GM18870 (cell line): ENCODE results near the gene SYNPR.

Experiments used
- ATAC-seq: cut with Tn5 transposase; IDR thresholded peaks from one replicate; pipeline ENCODE4 v1.9.1; 2021; ENCODE audit warnings: moderate library complexity; ENCODE audit not compliant: unreplicated experiment

The SYNPR gene

DNA sequence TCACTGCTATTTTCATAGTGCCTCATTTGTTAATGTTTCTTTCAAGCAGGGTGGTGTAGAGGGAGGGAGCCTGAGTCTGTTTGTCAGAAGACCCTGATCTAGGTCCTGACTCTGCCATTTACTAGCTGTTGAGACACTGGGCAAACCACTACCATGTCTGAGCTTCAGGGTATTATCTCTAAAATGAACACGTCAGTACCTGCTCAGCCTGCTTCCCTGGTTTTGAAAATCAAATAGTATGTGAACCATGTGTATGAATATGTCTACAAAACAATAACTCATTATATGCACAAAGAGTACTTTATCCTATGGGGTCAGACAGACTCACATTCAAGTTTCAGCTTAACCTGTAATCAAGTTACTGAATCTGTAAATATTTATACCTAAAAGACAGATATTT lies 25.1 kb downstream of the SYNPR start:
- no peak for ATAC-seq

DNA sequence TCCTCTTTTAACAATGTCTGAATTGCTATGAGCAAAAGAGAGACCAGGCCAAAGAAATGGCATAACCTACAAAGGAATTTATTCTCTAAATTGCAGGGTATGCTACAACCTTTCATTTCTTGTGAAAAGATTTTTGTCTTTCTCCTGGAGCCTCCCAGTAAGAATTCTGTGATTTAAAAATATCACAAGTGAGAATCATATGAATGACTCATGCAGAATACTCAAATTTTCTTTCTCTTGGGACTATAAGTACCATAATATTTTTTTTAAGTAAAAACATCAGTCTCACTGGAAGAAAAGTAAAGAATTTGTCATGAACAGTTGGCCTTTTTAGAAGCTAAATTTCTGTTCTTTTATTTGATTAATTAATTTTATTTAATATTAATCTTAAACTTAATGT lies 26.3 kb downstream of the SYNPR start:
- ATAC-seq = no peak

GRCh38 chr3:63308072-63308471 lies 30.0 kb downstream of the SYNPR start:
- ATAC-seq = no peak

DNA sequence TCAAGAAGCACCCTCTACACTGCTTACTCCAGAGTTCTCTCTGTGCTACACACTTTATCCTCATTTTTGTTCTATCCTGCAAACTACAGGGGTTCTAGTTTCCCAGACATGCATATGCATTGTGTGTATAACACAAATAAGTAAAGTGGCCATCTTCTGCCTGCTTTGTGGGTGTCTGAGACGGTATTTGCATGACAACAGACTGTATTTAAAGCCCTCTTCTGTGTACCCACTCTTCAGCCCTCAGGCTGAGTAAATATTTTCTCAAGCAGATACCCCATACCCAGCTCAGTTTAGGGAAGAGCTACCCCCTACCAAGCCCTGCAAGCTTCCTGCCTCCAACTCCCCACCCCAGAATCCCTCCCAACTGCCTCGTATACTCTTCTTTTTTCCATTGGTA lies 31.7 kb downstream of the SYNPR start:
- ATAC-seq = no peak

DNA sequence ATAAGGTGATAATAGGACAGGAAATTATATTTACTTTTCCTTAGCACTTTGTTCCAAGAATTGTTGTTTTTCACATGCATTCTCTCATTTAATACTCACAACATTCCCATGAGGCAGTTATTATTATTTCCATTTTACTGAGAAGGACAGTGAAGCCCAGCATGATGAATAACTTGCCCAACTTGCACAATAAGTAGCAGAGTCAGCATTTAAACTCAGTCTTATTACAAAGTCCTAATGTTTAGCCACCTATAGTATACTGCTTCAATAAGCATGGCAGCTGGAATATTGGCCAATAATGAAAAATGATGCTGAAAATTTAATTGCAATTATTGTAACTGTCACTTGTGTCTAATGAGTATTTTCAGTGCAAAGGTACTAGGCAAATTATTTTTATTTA lies 45.7 kb downstream of the SYNPR start:
- no peak for ATAC-seq

GRCh38 chr3:63324621-63325020 lies 46.5 kb downstream of the SYNPR start:
- no peak for ATAC-seq

GRCh38 chr3:63325386-63325785 lies 47.3 kb downstream of the SYNPR start:
- no peak for ATAC-seq

DNA sequence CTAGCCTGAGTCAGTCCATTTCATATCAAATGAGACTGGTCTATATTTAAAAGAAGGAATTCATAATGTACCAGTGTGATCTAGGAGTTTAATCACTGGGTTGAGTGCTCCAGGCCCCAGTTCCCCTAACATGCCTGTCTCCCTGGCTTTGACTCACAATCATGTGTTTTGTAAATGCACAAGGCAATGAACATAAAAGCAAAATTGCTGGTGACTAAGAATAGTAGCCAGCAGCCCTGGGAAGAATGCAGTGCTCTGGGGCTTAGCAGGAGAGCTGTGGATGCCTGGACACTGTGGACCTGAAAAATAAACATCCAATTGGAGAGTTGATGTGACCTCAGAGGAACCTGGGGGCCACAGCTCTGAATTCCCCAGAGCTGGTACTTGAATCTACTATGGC lies 50.3 kb downstream of the SYNPR start:
- no peak for ATAC-seq

DNA sequence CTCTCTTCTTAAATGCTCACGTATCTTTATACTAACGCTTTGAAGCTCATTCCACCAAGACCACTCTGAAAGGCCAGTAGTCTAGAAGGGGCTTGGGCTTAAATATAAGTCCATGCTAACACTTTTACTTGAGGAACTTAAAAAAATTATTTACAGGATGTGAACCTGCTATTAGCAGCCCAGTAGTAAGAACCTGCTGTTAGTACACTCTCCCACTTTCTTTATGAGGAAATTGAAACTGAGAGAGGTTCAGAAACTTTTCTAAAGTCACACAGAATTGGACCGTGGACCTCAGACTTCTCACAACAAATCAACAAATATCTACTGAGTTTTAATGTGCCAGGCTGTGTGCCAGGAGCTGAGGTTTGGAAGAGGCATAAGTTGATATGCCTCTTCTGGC lies 53.4 kb downstream of the SYNPR start:
- peak; percentile 58 for ATAC-seq

GRCh38 chr3:63333815-63334214 lies 55.7 kb downstream of the SYNPR start:
- no peak for ATAC-seq

GRCh38 chr3:63338351-63338750 lies 60.2 kb downstream of the SYNPR start:
- ATAC-seq = no peak

GRCh38 chr3:63343674-63344073 lies 65.6 kb downstream of the SYNPR start:
- no peak for ATAC-seq

GRCh38 chr3:63344661-63345060 lies 66.6 kb downstream of the SYNPR start:
- no peak for ATAC-seq

DNA sequence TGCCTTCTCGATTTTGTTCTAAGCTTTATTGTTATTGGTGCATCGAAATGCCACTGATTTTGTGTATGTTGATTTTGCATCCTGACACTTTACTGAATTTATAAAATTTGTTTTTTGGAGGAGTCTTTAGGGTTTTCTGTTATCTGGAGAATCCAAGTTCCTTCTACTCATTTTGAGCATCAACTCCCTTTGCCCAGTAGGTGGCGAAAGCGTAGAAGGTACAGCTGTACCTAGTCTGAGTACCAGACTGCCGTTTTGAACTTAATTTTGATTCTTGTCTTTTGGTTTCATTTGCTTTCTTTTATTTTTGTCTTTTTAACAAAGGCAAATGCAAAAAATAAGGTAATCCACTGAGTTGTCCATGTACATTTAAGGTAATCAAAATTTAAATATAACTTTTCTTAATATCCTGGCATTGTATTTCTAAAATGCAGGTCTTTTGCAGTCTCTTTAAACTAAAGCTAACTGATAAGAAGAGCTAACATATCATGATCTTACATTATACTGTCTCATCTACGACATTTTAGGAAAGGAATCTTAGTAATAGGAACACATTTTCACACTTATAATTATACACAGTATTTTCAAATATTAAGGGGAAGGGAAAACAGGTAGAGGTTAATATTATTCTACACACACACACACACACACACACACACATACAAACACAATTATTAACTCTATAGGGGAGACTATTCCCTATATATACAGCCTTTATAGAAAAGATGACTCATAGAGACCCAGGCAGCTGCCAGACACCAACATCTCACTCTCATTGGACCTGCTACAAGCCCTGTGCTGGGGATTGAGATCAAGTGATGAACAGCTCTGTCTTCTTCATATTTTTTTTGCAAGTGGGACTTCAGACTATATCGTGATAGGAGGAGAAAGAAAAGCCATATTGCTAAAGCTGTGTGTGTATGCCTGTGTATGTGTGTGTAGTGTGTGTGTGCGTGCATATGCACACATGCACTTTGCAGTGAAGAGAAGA lies 71.8 kb downstream of the SYNPR start:
- ATAC-seq = peak; percentile 67

DNA sequence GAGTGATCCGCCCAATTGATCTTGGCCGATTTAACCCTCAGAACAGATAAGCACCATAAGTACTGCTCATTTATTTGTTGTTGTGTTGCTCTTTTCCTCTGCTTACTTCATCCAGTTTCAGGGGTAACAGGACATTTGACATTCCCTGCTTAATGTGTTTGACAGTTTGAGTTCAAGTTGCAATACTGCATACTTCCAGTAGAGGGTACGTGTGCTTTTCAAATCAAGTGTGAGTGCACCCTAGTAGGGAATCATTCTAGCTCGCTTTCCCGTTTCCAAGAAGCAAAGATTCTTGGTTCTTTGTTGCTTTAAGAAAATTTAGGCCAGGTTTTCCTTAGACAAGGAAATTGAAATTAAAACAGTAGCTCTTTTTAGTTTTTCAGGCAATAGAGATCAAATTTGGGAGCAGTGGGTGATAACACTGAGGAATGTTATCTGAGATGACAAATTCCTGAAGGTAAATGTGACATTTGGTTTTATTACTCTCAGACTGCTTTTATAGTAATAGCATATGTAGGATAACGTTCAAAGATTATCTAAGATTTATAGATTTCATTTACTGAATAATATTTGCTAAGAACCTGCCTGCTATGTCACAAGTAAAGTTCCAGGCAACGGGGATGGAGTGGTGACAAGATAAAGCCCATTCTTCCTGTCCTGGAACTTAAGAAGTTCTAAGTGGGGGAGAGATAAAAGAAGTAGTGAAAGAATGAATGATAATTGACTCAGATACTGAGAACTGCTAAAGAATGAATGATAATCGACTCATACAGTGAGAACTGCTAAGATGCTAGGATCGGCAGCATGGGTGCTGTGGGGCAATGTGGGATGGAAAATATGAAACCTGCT lies 73.3 kb downstream of the SYNPR start:
- ATAC-seq = peak; percentile 79

- ATAC-seq = no peak
Observed at GRCh38 chr3:63352008-63352279, 73.8 kb downstream of the SYNPR start.

- ATAC-seq = no peak
Observed at GRCh38 chr3:63353383-63353782, 75.3 kb downstream of the SYNPR start.

GRCh38 chr3:63354160-63354559 lies 76.1 kb downstream of the SYNPR start:
- no peak for ATAC-seq

DNA sequence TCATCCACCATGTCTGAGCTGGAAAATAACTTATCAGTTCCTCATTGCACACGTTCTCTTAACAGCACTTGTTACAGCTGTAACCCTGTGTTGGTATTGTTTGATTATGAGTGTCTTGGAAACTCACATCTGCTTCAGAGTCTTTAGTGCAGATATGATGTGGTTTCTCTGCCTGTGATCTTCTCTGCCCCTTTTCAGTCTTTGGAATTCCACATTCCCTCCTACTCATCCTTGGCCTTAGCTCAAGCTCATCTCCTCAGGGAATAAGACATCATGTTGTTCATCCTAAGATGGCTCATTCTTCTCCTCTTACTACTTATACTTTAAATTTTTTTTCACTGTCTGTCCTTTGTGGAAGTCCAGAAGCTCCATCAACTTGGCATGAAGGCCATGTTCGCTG lies 77.7 kb downstream of the SYNPR start:
- ATAC-seq = no peak

- no peak for ATAC-seq
Observed at GRCh38 chr3:63364495-63364894, 86.4 kb downstream of the SYNPR start.

DNA sequence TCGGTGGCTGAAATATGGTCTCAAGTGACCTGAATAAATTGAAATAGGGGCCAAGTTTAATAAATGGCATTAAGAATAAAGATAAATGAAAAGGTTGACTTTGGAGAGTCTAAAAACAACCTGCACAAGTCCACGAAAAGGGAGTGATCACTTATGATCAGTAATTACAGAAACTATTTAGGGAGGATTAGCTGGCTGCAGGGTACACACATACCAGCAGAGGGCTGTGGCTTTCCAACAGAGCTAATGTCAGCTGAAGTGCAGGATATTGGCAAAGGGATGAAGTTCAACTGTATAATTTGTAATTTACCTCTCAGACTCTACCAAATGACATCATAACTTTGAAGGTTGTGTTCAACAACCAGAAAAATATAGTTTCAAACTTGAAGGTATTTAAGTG lies 86.8 kb downstream of the SYNPR start:
- no peak for ATAC-seq

DNA sequence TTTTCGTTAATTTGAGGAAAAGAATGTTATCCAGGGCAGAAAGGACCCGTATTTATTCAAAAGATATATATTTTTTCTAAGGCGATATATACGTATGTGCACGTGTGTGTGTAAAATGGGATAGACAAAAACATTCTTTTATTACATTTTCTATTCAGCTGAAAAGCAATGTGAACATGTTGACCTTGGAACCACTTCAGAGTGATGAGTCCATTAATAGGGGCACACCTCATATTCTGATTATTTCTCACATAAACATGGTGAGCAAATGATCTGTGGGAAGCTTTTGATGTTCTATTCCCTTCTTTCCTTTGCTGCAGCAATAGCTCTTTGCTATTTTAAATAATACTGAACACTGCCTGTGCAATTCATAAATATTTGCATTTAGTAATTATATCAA lies 87.6 kb downstream of the SYNPR start:
- ATAC-seq = no peak
